GM21786 (cell line): ENCODE results near the gene BOK.
"Not testable (repeated sequence)": the region's sequence is repeated elsewhere in the genome, so short reads cannot be mapped to it uniquely, and the experiment has no call there.

ENCODE experiments used
- ATAC-seq: cut with Tn5 transposase; IDR thresholded peaks from one replicate; pipeline ENCODE4 v1.9.1; 2021; ENCODE audit not compliant: unreplicated experiment

Gene BOK

DNA sequence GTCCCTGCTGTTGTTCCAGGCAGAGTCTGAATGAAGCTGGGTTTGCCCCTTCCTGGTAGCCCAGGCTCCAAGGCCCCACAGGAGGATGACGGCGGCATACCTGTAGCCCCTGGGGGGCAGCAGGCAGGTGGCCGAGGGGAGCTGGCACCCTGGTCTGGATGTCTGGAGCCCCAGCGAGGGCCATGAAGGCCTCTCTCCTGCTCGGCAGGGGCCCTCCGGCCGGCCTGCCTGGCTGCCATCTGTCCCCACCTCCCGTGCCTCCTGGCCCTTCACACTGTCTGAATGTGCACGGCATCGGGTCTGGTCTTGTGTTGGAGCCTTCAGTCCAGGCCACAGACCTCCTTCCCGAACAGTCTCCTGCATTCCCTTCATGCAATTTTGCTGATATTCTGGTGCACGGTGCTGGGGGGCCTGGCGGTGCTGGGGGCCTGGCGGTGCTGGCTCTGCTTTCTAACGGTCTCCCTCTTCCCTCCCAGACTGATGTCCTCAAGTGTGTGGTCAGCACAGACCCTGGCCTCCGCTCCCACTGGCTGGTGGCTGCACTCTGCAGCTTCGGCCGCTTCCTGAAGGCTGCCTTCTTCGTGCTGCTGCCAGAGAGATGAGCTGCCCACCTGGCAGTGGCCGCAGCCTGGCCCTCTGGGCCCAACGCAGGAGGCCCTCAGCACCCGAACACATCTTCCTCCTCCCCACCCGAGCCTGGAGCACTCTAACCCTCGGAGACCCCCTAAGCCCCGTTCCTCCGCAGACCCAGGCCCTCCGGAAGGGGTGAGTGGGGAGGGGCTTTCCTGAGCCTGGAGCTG is 13.5 kb downstream of the BOK start:
- no peak for ATAC-seq

DNA sequence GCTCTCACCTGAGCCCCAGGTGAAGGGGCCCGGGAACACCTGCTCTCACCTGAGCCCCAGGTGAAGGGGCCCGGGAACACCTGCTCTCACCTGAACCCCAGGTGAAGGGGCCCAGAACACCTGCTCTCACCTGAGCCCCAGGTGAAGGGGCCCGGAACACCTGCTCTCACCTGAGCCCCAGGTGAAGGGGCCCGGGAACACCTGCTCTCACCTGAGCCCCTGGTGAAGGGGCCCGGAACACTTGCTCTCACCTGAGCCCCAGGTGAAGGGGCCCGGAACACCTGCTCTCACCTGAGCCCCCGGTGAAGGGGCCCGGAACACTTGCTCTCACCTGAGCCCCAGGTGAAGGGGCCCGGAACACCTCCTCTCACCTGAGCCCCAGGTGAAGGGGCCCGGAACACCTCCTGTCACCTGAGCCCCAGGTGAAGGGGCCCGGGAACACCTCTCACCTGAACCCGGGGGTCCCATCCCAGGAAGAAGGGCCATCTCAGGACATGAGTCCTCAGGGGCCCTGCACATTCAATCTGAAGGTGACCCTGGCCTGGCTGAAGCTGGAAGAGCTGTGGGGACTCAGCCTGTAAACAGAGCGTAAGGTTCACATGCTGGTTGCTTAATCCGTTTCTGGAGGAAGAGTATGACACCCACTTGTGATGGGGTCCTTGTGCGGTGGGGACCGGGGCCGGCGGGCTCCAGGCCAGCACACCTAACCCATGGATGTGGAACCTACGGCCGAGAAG is 14.5 kb downstream of the BOK start:
- not testable (repeated sequence) for ATAC-seq

DNA sequence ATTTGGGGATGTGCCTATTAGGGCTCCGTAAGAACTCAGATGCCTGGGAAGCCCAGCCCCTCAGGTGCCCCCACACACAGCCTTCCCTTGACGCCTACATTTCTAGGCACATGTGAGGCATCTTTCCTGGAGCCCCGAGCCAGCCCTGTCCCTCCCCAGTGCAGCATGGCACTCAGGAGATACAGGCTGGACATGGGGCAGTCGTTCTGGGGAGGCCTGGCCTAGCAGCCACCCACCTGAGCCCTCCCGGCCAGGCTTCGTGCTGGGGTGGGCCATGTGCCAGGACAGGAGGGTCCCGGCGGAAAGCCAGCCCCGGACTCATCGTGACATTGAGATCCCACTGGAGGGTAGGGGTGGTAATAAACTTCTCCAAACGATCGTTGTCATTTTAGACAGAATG is 15.2 kb downstream of the BOK start:
- ATAC-seq, result no peak

DNA sequence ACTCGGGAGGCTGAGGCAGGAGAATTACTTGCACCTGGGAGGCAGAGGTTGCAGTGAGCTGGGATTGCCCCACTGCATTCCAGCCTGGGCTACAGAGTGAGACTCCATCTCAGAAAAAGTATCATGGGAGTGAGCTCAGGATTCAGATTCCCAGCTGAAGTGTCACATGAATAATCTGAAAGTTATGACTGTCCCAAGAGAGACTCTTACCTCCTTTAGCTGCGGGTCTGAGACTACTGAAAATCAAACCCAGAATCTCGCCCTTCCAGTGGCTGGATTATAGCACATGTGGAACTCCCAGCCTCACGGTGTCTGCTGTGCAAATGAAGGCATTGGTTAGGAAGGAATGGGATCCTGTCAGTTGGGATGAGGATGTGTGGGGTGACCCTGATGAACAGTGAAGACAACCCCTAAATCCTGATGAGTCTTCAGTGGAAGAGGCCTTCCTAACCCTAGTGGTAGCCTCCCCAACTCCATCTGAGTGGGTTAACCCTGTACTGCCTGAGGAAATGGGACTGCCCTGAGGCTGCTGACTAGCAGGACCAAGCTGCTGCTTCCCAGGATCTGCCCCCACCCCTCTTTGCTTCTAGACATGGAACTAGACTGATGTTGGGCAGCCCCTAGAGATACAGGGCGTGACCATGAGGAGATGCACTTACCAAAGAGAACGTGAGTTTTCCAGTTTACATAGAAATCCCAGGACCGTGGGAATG is 16.5 kb downstream of the BOK start:
- no peak for ATAC-seq

DNA sequence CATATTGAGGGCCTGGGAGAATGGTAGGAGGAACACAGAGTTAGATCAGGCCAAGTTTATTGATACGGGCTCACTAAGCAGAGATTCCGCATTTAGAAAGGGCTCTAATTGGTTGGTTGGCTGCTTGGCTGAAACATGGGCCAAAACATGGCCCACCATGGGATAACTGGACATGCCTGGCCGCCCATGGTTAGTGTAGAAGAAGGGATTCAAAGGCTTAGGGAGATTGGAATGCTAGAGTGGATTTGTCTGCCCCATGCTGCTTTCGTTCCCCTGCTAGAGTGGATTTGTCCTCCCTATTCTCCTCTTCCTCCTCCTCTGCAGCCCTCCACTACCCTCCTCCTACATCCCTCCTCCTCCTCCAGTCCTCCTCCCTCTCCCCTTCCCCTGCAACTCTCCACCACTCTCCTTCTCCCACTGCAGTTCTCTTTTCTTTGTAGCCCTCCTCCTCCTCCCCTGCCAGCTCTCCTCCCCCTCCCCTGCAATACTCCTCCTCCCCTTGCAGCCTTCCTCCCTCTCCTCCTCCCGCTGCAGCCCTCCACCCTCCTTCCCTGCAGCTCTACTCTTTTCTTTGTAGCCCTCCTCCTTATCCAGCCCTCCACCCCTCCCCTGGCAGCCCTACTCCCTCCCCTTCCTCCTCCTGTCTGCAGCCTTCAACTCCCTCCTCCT is 17.2 kb downstream of the BOK start:
- ATAC-seq, result no peak

DNA sequence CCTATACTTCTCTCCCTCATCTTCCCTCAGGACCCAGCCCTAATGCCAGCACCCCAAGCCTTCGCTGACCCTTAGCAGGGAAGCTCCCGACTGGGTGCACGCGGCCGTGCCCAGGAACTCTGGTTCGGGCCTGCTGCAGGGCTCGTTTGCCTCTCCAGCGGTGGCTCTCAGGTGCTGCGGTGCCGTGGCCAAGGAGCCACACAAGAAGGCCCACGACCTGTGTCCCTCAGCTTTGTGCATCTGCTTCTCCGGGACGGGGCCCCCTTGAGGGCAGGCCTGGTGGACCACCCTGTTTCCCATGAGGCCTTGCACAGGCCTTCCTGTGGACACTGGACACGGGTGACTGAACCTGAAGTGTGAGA is 17.7 kb downstream of the BOK start:
- no peak for ATAC-seq

DNA sequence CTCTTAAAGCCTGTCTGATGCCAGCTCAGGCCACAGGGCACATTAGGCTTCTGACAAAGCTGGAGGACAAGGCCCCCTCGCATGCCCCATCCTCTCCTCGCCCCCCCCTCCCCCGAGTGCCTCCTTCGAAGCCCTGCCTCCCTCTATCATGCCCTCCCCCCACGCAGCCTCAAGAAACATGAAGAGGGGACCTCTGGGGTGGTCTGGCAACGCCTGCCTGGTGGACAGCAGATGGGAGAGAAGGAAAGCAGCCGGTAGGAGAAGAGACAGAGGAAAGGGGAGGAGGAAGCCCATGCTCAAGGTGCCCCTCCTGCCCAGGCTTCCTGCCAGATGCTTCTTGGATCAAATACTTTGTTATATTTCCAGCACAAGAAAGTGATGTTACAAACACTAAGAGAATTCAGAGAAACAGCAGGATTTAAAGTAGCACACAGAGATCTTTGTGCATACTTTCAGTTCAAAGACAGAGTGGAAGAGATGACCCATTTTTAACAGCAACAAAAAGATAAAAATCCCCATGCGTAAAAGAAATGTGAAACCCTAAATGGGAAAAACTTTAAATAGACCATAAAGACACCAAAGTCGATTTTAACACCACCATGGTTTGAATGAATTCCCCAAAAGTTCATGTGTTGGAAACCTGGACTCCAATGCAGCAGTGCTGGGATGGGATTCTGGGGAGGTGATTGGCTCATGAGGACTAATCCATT is 19.0 kb downstream of the BOK start:
- ATAC-seq, result no peak

DNA sequence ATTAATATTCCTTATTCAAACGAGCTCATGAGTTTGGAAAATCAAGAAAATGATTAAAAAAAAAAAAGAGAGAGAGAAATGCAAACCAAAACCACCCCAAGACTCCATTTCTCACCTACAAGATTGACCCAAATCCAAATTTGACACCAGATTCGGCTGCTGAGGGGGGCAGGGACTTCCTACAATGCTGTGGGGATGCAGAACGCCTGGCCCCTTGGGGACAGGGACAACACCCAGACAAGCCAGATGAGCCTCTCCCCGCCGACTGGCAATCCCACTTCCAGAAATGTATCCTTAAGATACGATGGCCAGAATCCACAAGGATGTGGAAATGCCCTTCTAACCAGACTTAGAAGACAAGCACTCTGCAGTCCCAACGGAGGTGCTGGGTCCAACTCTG is 20.7 kb downstream of the BOK start:
- no peak for ATAC-seq

DNA sequence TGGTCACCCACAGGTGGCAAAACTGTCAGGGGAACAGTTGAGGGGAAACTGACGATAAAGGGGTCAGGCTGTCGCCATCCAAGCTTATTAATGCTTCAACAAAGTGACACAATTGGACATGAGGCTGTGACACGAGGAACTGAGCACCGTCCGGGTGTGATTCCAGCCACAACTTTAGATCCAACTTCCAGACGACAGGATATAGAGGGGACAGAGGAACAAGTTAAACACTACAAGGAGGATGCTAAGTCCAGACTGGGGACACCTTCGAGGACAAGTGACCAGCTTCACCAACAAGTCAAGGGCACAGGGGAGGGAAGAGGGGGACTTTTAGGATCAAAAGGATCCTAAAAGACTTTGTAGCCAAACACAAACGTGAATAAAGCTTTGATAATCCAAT is 23.8 kb downstream of the BOK start:
- ATAC-seq, result no peak

DNA sequence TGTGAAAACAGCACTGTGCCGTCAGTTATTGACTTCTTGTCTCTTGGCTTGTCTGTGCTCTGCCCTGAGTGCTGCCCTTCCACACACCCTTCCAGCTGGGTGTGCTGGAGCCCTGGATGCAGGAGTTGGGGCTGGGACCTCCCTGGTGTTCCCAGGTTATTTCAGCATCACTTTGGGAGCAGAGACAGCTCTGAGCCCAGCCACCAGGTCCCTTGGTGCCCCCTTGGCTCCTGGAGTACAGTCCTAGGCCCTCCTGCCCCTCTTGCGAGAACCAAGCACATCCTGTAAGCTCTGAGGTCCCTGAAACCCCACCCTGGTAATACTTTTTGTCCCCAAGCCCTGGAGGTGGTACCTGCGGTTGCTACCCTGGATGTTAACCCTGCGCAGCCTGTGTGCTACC is 24.3 kb downstream of the BOK start:
- ATAC-seq, result no peak

DNA sequence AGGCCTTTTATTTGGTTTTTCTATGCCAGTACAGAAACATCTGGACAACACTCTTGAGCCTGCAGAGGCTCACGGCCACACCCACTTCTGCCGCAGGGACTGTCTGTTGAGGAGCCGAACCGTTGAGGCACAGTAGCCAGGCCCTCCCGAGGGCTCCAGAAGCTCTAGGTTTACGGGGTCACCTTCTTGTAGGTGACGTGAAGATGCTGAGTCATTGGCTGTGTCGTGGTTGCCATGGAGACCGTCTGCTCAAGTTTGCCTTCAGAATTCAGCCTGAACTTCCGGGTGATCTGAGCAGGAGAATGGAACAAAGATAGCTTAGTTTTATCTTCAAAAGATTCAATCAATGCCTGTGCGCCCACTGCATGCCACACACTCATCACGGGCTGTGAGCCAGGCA is 25.9 kb downstream of the BOK start:
- ATAC-seq, result no peak

DNA sequence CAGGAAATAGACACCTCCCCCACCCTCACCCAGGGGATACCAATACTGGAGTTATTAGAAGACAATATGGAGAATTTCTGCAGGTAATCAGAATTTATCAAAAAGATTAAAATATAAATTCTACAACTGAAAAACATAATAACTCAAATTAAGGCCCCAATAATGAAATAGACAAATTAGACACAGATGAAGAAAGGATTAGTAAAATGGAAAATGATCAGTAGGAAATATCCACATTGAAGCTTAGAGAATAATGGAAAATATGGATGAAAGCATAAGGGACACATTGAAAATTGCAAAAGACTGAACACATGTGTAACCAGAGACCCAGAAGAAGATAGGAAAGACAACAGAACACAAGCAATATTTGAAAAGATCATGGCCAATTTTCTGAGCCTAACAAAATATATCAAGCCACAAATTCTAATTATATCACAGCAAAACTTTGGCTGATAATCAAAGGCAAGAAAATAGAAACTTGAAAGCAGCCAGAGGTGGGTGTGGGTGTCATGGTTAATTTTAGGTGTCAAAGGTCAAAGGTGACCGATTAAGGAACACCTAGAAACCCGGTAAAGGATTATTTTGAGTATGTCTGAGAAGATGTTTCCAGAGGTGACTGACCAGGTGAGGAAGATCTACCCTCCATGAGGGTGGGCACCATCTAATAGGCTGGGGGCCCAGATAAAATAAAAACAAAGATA is 28.2 kb downstream of the BOK start:
- ATAC-seq, result no peak

DNA sequence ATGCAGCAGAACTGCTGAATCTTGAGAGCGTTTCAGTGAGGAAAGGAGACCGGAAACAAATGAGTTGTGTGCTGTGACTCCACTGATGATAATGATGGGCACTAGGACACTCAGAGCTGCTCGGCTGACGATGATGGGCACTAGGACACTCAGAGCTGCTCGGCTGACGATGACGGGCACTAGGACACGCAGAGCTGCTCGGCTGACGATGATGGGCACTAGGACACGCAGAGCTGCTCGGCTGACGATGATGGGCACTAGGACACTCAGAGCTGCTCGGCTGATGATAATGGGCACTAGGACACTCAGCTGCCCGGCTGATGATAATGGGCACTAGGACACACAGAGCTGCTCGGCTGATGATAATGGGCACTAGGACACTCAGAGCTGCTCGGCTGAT is 31.3 kb downstream of the BOK start:
- ATAC-seq, result not testable (repeated sequence)

DNA sequence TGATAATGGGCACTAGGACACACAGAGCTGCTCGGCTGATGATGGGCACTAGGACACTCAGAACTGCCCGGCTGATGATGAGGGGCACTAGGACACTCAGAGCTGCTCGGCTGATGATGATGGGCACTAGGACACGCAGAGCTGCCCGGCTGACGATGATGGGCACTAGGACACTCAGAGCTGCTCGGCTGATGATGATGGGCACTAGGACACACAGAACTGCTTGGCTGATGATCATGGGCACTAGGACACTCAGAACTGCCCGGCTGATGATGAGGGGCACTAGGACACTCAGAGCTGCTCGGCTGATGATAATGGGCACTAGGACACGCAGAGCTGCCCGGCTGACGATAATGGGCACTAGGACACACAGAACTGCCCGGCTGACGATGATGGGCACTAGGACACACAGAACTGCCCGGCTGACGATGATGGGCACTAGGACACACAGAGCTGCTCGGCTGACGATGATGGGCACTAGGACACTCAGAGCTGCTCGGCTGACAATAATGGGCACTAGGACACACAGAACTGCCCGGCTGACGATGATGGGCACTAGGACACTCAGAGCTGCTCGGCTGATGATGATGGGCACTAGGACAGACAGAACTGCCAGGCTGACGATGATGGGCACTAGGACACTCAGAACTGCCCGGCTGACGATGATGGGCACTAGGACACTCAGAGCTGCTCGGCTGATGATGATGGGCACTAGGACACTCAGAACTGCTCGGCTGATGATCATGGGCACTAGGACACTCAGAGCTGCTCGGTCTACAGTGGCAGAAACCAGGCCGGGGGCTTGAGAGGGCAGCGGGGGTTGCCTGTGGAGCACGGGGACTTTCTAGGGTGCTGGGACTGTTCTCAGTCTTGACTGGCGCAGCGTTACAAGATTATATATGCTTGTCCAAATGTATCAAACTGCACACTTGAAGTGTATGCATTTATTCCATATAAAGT is 32.2 kb downstream of the BOK start:
- ATAC-seq, result not testable (repeated sequence)

DNA sequence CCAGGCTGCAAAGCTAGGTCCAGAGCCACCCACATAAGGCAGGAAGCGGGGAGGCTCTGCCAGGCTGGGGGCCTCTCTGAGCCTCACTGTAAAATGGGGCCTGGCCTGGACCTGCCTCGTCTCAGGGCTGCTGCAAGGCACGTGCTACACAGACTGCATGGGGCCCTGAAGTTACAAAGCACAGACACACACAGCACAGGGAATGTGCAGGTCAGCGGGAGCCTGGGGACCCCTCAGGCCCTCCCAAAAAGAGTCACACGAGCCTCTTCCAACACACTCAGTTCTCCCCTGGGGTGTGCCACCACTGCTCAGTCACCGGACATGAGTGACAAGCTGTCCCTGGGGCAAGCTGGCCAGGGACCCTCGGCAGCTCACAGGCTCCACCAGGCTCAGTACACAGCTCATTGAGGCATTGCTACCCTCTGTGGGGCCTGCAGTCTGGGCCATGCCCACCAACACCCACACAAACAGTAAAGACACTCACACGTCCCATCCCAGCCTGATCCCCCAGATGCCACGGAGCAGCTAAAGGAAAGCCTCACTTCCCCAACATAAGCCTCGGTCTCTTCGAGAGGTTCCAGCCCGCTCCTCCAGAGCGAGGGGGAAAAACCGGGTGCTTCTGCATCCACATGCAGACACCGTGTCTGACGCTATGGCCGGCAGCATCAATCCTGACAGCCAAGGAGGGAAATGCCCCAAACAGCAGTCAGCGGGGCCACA is 33.7 kb downstream of the BOK start:
- no peak for ATAC-seq

DNA sequence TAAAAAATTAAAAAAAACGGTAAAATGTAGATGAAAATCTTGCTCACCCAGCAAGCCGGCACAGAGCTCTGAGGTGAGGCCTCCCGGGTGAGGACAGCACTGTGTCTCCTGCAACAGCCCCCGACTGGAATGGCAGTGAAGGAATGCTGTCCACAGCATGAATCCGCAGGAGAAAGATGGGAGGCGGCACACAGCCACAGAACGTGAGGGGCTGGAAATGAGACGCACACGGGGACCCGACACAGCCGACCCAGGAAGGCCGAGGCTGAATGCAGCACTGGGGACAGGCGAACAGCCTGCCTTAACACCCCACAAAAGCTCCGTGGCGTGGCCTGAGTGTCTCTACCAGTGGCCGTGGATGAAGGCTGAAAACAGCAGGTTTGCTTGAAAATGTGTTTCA is 34.7 kb downstream of the BOK start:
- ATAC-seq, result no peak

DNA sequence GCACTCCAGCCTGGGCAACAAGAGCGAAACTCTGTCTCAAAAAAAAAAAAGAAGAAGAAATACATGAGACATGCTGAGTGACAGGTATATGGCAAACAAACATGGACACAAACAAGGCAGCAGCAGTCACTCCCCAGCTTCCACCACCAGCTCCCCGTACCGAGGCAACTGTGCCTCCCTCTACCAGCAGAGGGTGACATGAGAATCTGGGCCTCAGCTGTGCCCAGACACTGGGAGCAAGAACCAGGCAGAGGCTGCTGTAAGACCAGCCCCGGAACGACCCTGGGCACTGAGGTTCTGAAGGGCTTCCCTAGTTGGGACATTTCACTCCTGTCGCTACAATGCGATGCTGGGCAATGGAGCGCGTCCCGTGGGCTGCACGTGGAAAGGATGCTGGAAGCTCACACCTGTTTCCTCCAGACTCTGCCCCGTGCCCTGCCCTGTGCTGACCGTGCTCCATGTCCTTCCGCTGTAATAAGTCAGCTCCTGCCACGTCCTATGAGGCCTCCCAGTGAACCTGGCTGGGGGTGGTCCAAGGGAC is 37.1 kb downstream of the BOK start:
- ATAC-seq, result no peak

DNA sequence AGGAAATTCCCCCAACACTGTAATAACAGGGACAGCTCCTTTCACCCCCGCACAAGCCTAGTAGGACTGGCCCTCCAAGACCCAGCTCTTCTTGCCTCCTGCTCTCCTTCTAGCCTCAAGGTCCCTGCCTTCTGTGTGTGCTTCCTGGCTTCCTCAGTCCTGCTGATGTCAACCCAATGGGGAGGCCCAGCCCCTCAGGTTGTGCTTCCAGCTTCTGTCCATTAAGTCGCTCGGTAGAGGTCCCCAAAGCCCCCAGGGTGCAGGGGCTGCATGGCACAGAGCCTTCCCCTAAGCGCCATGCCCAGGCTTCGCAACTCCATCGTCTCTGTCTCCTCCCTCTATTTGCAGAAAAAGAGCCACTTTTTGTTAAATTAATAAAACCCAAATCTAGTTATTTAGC is 39.0 kb downstream of the BOK start:
- no peak for ATAC-seq
